ENCODE measurements around the gene DOK5.

Gene DOK5

GRCh38 chr20:54625497-54625896, 150.1 kb downstream of the DOK5 start:
- Histone ChIP-seq H3K4me3 (ENCODE audit: low read depth, low read length) (no peak overlapping the region), H3K27me3 (replicated peaks) (no peaks in the 10 kb centered on the region), H3K27ac (no peak overlapping the region), H3K36me3 (replicated peaks) (no peaks in the 10 kb centered on the region)
- TF ChIP-seq CTCF (IDR thresholded peaks at IDR 0.05; ENCODE audit: low read depth, low read length, missing control alignments), result no peak
- DNase-seq, result no peak
- in situ Hi-C loops (cut with HindIII; ENCODE audit: low pct_ligation_motif_present, low sequenced_read_pairs), result no loop called here

GRCh38 chr20:54626126-54626525, 150.7 kb downstream of the DOK5 start:
- TF ChIP-seq CTCF (IDR thresholded peaks at IDR 0.05; ENCODE audit: low read depth, low read length, missing control alignments), result no peak
- in situ Hi-C loops (cut with HindIII; ENCODE audit: low pct_ligation_motif_present, low sequenced_read_pairs), result no loop called here

GRCh38 chr20:54629632-54630031, 154.2 kb downstream of the DOK5 start:
- no peak for DNase-seq
- in situ Hi-C loops (cut with HindIII; ENCODE audit: low pct_ligation_motif_present, low sequenced_read_pairs), result no loop called here
- no peak for TF ChIP-seq CTCF (IDR thresholded peaks at IDR 0.05; ENCODE audit: low read depth, low read length, missing control alignments)
- no peaks in the 10 kb centered on the region for H3K27me3 ChIP-seq (replicated peaks)
- no peak overlapping the region for H3K4me3 ChIP-seq (ENCODE audit: low read depth, low read length)
- H3K36me3 ChIP-seq (replicated peaks), result no peaks in the 10 kb centered on the region
- H3K27ac ChIP-seq, result no peak overlapping the region

More at GRCh38 chr20:54626126-54626525, 150.7 kb downstream of the DOK5 start:
- no peak overlapping the region for H3K4me3 ChIP-seq (ENCODE audit: low read depth, low read length)
- no peak overlapping the region for H3K27ac ChIP-seq
- DNase-seq, result no peak
- no peaks in the 10 kb centered on the region for H3K27me3 ChIP-seq (replicated peaks)
- H3K36me3 ChIP-seq (replicated peaks), result no peaks in the 10 kb centered on the region

- DNase-seq, result no peak
- Histone ChIP-seq H3K4me3 (ENCODE audit: low read depth, low read length) (no peak overlapping the region), H3K36me3 (replicated peaks) (no peaks in the 10 kb centered on the region), H3K27ac (no peak overlapping the region), H3K27me3 (replicated peaks) (no peaks in the 10 kb centered on the region)
- in situ Hi-C loops (cut with HindIII; ENCODE audit: low pct_ligation_motif_present, low sequenced_read_pairs), result no loop called here
- no peak for TF ChIP-seq CTCF (IDR thresholded peaks at IDR 0.05; ENCODE audit: low read depth, low read length, missing control alignments)
Observed at GRCh38 chr20:54630582-54630981, 155.2 kb downstream of the DOK5 start.

GRCh38 chr20:54631059-54631458, 155.7 kb downstream of the DOK5 start:
- TF ChIP-seq CTCF (IDR thresholded peaks at IDR 0.05; ENCODE audit: low read depth, low read length, missing control alignments), result no peak
- in situ Hi-C loops (cut with HindIII; ENCODE audit: low pct_ligation_motif_present, low sequenced_read_pairs), result no loop called here

More at GRCh38 chr20:54631059-54631458, 155.7 kb downstream of the DOK5 start:
- Histone ChIP-seq H3K27me3 (replicated peaks) (no peaks in the 10 kb centered on the region), H3K36me3 (replicated peaks) (no peaks in the 10 kb centered on the region), H3K4me3 (ENCODE audit: low read depth, low read length) (no peak overlapping the region), H3K27ac (no peak overlapping the region)
- no peak for DNase-seq

Measured in brain microvascular endothelial cell (primary cell).